Esophagus squamous epithelium (tissue), 5 donors: ENCODE results near the gene KPTN. TPM values are rescaled to one million over a fixed set of nuclear protein-coding genes. Genes with fewer than 3 reads are reported as not detected.

Experiments
- DNase-seq: peaks from one replicate; lab custom pipeline; 2025; lab: John Stamatoyannopoulos, UW
- H3K27ac ChIP-seq, 4 donors: fragments of 200-600 bp; sonication (generic); one replicate each; pipeline ENCODE4 v1.5.1; 2016 to 2019; ENCODE audit warnings: mild to moderate bottlenecking in 1 of 4
- H3K27me3 ChIP-seq, 4 donors: fragments of 200-600 bp; sonication (generic); 1 replicate in 3 of 4; 2 replicates in 1 of 4; pipeline versions ENCODE4 v1.5.1 to v1.6.0; 2017 to 2021; ENCODE audit warnings: antibody characterized with exemption in 1 of 4
- H3K36me3 ChIP-seq, 3 donors: fragments of 200-600 bp; sonication (generic); one replicate each; pipeline ENCODE4 v1.5.1; 2016 to 2019
- H3K4me1 ChIP-seq, 3 donors: fragments of 200-600 bp; sonication (generic); one replicate each; pipeline ENCODE4 v1.5.1; 2017 to 2019
- H3K4me3 ChIP-seq, 4 donors: fragments of 200-600 bp; sonication (generic); 1 replicate in 3 of 4; 2 replicates in 1 of 4; pipeline ENCODE4 v1.5.1; 2016 to 2019; ENCODE audit warnings: mild to moderate bottlenecking in 2 of 4, moderate library complexity in 1 of 4
- H3K9me3 ChIP-seq, 3 donors: fragments of 200-600 bp; sonication (generic); one replicate each; pipeline ENCODE4 v1.5.1; 2016 to 2019
- CTCF ChIP-seq, 6 experiments: fragments of 450-650 bp in 4 of 6; fragments of 200-600 bp in 2 of 6; sonication (generic) in 2 of 6; IDR thresholded peaks; one replicate each; pipeline ENCODE4 v1.5.1; 2016 to 2019; ENCODE audit warnings: antibody characterized with exemption in 6 of 6, mild to moderate bottlenecking in 4 of 6, moderate library complexity in 4 of 6
- POLR2A ChIP-seq, 4 donors: fragments of 450-650 bp; IDR thresholded peaks; one replicate each; pipeline ENCODE4 v1.6.1; 2017; ENCODE audit warnings: antibody characterized with exemption in 4 of 4, mild to moderate bottlenecking in 4 of 4, moderate library complexity in 3 of 4
- WGBS, 2 donors: methylation state at CpG; one replicate each; pipeline ENCODE4 v1.1.5; 2018; 5-methylcytosine and 5-hydroxymethylcytosine counted together
- intact Hi-C: fragments of 100-400 bp; cut with DNase I; formaldehyde crosslinking; loops from one replicate; pipeline ENCODE4 v1.15.0; 2022
- total RNA-seq, 4 donors: library from RNA; depleted of rRNA; stranded (reverse); fragments of >200 nt; gene quantifications; one replicate each; pipeline ENCODE4 v1.1.0, GENCODE V29; 2016
- donor health status: DM: yes; HTN: yes; CAD: no.

Gene KPTN
- total RNA-seq, 4 donors from 2014 or later, result 5.6 to 9.4 (median 8.4) TPM

- Histone ChIP-seq H3K4me3 (no peak overlapping the region), H3K9me3 (no peaks in the 10 kb centered on the region), H3K36me3 (no peaks in the 10 kb centered on the region), H3K27ac (peak overlapping the region in 2 of 4 donors; percentile 9 to 39), H3K27me3 (peaks cover 0 to 13% (median 0%) of the 10 kb centered on the region in 4 donors), H3K4me1 (peaks cover 0 to 19% (median 2%) of the 10 kb centered on the region in 3 donors)
- no peak for TF ChIP-seq POLR2A (IDR thresholded peaks at IDR 0.05)
- TF ChIP-seq CTCF (IDR thresholded peaks at IDR 0.05), result no peak
- intact Hi-C loops, result no loop called here
- DNase-seq, result no peak
- WGBS, 2 donors, result 19 to 30% methylated on average over 4 to 7 of the region's 7 CpGs
Measured at GRCh38 chr19:47523473-47523872, 39.5 kb upstream of the KPTN start.

- Histone ChIP-seq H3K36me3 (no peaks in the 10 kb centered on the region), H3K4me1 (peaks cover 0 to 19% (median 2%) of the 10 kb centered on the region in 3 donors), H3K27me3 (peaks cover 0 to 13% (median 0%) of the 10 kb centered on the region in 4 donors), H3K27ac (peak overlapping the region in 2 of 4 donors; percentile 9 to 36), H3K9me3 (no peaks in the 10 kb centered on the region), H3K4me3 (no peak overlapping the region)
- DNase-seq, result no peak
- TF ChIP-seq POLR2A (IDR thresholded peaks at IDR 0.05) (no peak), CTCF (IDR thresholded peaks at IDR 0.05) (no peak)
- intact Hi-C loops, result no loop called here
- 44 to 67% methylated on average over 14 to 19 of the region's 20 CpGs for WGBS, 2 donors
Measured at GRCh38 chr19:47521473-47522180, 37.6 kb upstream of the KPTN start.

GRCh38 chr19:47520839-47521238 lies 36.8 kb upstream of the KPTN start:
- Histone ChIP-seq H3K4me1 (peaks cover 0 to 25% (median 4%) of the 10 kb centered on the region in 3 donors), H3K36me3 (no peaks in the 10 kb centered on the region), H3K27ac (no peak overlapping the region), H3K4me3 (no peak overlapping the region), H3K27me3 (peaks cover 0 to 13% (median 0%) of the 10 kb centered on the region in 4 donors), H3K9me3 (no peaks in the 10 kb centered on the region)
- intact Hi-C loops, result no loop called here
- 81% methylated on average over 3 of the region's 6 CpGs; no CpG with 5 or more reads in 1 of the 2 donors for WGBS, 2 donors
- TF ChIP-seq CTCF (IDR thresholded peaks at IDR 0.05) (no peak), POLR2A (IDR thresholded peaks at IDR 0.05) (no peak)
- no peak for DNase-seq

GRCh38 chr19:47520343-47520806 lies 36.4 kb upstream of the KPTN start:
- peaks cover 0 to 28% (median 7%) of the 10 kb centered on the region in 3 donors for H3K4me1 ChIP-seq

More at GRCh38 chr19:47520343-47520806, 36.4 kb upstream of the KPTN start:
- no peak overlapping the region for H3K27ac ChIP-seq
- H3K9me3 ChIP-seq, result no peaks in the 10 kb centered on the region
- no peaks in the 10 kb centered on the region for H3K36me3 ChIP-seq
- no peak for TF ChIP-seq CTCF (IDR thresholded peaks at IDR 0.05)
- TF ChIP-seq POLR2A (IDR thresholded peaks at IDR 0.05), result no peak
- 70 to 78% methylated on average over 8 to 10 of the region's 10 CpGs for WGBS, 2 donors
- peaks cover 0 to 13% (median 0%) of the 10 kb centered on the region in 4 donors for H3K27me3 ChIP-seq
- intact Hi-C loops, result no loop called here
- DNase-seq, result no peak
- H3K4me3 ChIP-seq, result no peak overlapping the region
